ENCODE results near the gene SVOP. TPM values are rescaled to one million over a fixed set of nuclear protein-coding genes. Genes with fewer than 3 reads are reported as not detected.

The SVOP gene
- polyA plus RNA-seq, 3 donors = not detected

DNA sequence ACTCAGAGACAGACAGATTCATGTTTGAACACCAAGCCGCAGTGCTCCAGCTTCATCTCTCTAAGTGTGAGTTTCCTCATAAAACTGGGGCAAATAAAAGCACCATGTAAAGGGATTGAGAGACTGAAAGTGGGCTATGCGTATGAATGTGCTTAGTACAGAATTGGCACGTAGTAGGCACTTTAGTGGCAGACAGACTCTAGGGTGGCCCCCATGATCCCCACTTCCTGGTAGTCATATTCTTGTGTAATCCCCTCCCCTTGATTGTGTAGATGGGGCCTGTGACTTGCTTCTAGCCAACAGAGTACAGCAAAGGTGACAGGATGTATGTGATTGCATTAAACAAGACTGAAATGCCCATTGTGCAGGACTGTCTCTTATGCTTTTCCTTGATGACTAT, 98.0 kb downstream of the SVOP start:
- DNase-seq = no peak
- peaks cover 1 to 10% (median 6%) of the 10 kb centered on the region in 7 donors for H3K9me3 Mint-ChIP-seq
- Histone ChIP-seq H3K27ac (ENCODE audit: low read depth in 1 of 2, low read length in 2 of 2) (no peak overlapping the region), H3K36me3 (replicated peaks in 1 of 2; ENCODE audit: control insufficient read depth in 1 of 2, insufficient read depth in 2 of 2, low read length in 2 of 2) (no peaks in the 10 kb centered on the region), H3K79me2 (ENCODE audit: insufficient read depth, low read length) (no peaks in the 10 kb centered on the region), H3K9me3 (replicated peaks in 1 of 2; ENCODE audit: control insufficient read depth in 1 of 2, insufficient read depth in 1 of 2, low read length in 2 of 2) (peaks cover 0 to 7% of the 10 kb centered on the region in 2 donors), H3K9ac (ENCODE audit: insufficient read depth, low read length, poor library complexity, severe bottlenecking) (no peak overlapping the region), H3K4me2 (replicated peaks; ENCODE audit: extremely low read depth, low read length, poor library complexity, severe bottlenecking) (no peak overlapping the region), H3K27me3 (ENCODE audit: control insufficient read depth in 2 of 2, insufficient read depth in 2 of 2, low read length in 2 of 2) (no peaks in the 10 kb centered on the region), H3K4me3 (replicated peaks in 1 of 3; ENCODE audit: low read depth in 2 of 3, low read length in 3 of 3) (no peak overlapping the region), H2AFZ (ENCODE audit: insufficient read depth, low read depth, low read length, poor library complexity, severe bottlenecking) (no peak overlapping the region), H4K20me1 (ENCODE audit: insufficient read depth, low read length) (no peaks in the 10 kb centered on the region), H3K4me1 (ENCODE audit: control insufficient read depth in 1 of 2, insufficient read depth in 2 of 2, low read length in 2 of 2) (no peaks in the 10 kb centered on the region)
- no peak overlapping the region for H3K4me3 Mint-ChIP-seq
- H3K27me3 Mint-ChIP-seq (ENCODE audit: low read depth in 3 of 3) = peaks cover 0 to 5% (median 3%) of the 10 kb centered on the region in 3 donors
- no peak overlapping the region for H3K27ac Mint-ChIP-seq
- TF ChIP-seq, protein P1, sequence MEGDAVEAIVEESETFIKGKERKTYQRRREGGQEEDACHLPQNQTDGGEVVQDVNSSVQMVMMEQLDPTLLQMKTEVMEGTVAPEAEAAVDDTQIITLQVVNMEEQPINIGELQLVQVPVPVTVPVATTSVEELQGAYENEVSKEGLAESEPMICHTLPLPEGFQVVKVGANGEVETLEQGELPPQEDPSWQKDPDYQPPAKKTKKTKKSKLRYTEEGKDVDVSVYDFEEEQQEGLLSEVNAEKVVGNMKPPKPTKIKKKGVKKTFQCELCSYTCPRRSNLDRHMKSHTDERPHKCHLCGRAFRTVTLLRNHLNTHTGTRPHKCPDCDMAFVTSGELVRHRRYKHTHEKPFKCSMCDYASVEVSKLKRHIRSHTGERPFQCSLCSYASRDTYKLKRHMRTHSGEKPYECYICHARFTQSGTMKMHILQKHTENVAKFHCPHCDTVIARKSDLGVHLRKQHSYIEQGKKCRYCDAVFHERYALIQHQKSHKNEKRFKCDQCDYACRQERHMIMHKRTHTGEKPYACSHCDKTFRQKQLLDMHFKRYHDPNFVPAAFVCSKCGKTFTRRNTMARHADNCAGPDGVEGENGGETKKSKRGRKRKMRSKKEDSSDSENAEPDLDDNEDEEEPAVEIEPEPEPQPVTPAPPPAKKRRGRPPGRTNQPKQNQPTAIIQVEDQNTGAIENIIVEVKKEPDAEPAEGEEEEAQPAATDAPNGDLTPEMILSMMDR (IDR thresholded peaks at IDR 0.05) = no peak
- H3K4me1 Mint-ChIP-seq = no peaks in the 10 kb centered on the region
- intact Hi-C loops (cut with micrococcal nuclease) = no loop called here
- WGBS (ENCODE audit: insufficient coverage) = 100% methylated on average over 1 of the region's 3 CpGs
- H3K36me3 Mint-ChIP-seq = no peaks in the 10 kb centered on the region

- Histone ChIP-seq H3K9me3 (replicated peaks in 1 of 2; ENCODE audit: control insufficient read depth in 1 of 2, insufficient read depth in 1 of 2, low read length in 2 of 2) (peaks cover 0 to 7% of the 10 kb centered on the region in 2 donors), H3K79me2 (ENCODE audit: insufficient read depth, low read length) (no peaks in the 10 kb centered on the region), H3K36me3 (replicated peaks in 1 of 2; ENCODE audit: control insufficient read depth in 1 of 2, insufficient read depth in 2 of 2, low read length in 2 of 2) (no peaks in the 10 kb centered on the region), H3K27ac (ENCODE audit: low read depth in 1 of 2, low read length in 2 of 2) (no peak overlapping the region), H4K20me1 (ENCODE audit: insufficient read depth, low read length) (no peaks in the 10 kb centered on the region), H2AFZ (ENCODE audit: insufficient read depth, low read depth, low read length, poor library complexity, severe bottlenecking) (no peak overlapping the region), H3K4me2 (replicated peaks; ENCODE audit: extremely low read depth, low read length, poor library complexity, severe bottlenecking) (no peak overlapping the region), H3K9ac (ENCODE audit: insufficient read depth, low read length, poor library complexity, severe bottlenecking) (no peak overlapping the region), H3K27me3 (ENCODE audit: control insufficient read depth in 2 of 2, insufficient read depth in 2 of 2, low read length in 2 of 2) (no peaks in the 10 kb centered on the region), H3K4me1 (ENCODE audit: control insufficient read depth in 1 of 2, insufficient read depth in 2 of 2, low read length in 2 of 2) (no peaks in the 10 kb centered on the region), H3K4me3 (replicated peaks in 1 of 3; ENCODE audit: low read depth in 2 of 3, low read length in 3 of 3) (no peak overlapping the region)
- H3K4me1 Mint-ChIP-seq = no peaks in the 10 kb centered on the region
- H3K9me3 Mint-ChIP-seq = peaks cover 1 to 10% (median 6%) of the 10 kb centered on the region in 7 donors
- no peak overlapping the region for H3K4me3 Mint-ChIP-seq
- intact Hi-C loops (cut with micrococcal nuclease) = no loop called here
- WGBS (ENCODE audit: insufficient coverage) = 94% methylated on average over 2 of the region's 3 CpGs
- peaks cover 2 to 5% (median 3%) of the 10 kb centered on the region in 3 donors for H3K27me3 Mint-ChIP-seq (ENCODE audit: low read depth in 3 of 3)
- no peaks in the 10 kb centered on the region for H3K36me3 Mint-ChIP-seq
- no peak for DNase-seq
- H3K27ac Mint-ChIP-seq = no peak overlapping the region
- TF ChIP-seq, protein P1 (IDR thresholded peaks at IDR 0.05) = no peak
These were observed 98.9 kb downstream of the SVOP start for GRCh38 chr12:108921946-108922345.

Measured in CD14-positive monocyte (primary cell).